GM18508 (cell line): Measurements from ENCODE around the gene TBC1D22B.

Source experiments
- ATAC-seq: cut with Tn5 transposase; IDR thresholded peaks from one replicate; pipeline ENCODE4 v1.9.1; 2021; ENCODE audit warnings: moderate number of reproducible peaks; ENCODE audit not compliant: insufficient read depth, unreplicated experiment

The TBC1D22B gene

DNA sequence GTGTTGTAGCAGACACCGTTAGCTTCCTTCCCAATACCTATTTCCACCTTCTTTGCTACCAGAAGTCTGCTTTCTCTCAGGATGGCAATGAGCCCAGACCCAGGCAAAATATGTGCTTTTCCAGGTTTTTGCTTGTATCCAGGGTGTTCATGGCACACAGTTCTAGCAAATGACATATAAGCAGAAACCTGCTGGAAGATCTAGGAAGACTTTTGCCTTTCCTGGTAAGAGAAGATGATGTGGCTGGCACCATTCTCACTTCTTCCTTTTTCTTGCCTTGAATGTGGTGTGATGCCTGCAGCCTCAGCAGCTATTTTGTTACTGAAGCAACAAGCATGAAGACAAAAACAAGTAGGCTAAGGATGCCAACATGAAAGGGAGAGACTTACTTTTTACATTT is 19.2 kb upstream of the TBC1D22B start:
- ATAC-seq: no peak

GRCh38 chr6:37239526-37239925 is 18.0 kb upstream of the TBC1D22B start:
- ATAC-seq: no peak

GRCh38 chr6:37239950-37240713 is 17.4 kb upstream of the TBC1D22B start:
- ATAC-seq: no peak

GRCh38 chr6:37241131-37241530 is 16.4 kb upstream of the TBC1D22B start:
- no peak for ATAC-seq

GRCh38 chr6:37241775-37242428 is 15.7 kb upstream of the TBC1D22B start:
- ATAC-seq: no peak

- ATAC-seq: no peak
Observed at GRCh38 chr6:37242429-37243052, 15.0 kb upstream of the TBC1D22B start.

DNA sequence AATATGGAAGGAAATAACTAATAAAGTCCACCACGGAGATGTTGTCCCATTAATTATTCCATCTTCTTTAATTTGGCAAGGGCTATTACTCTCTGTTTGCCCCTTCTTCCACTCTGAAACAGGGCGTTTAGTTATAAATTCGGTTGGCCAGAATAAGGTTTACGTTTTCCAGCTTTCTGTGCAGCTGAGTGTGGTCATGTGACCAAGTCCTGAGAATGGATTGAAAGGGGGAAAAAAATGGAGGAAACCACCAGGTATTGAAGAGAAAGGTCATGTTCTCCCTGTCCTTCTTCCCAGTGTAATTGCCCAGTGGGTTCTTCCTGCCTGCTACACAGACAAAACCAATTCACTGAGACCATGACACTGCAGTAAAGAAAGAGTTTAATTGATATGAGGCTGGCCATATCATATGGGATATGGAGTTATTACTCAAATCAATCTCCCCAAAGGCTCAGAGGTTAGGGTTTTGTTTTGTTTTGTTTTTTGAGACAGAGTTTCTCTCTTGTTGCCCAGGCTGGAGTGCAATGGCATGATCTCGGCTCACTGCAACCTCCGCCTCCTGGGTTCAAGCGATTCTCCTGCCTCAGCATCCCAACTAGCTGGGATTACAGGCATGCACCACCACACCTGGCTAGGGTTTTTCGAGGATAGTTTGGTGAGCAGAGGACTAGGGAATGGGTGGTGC is 14.3 kb upstream of the TBC1D22B start:
- ATAC-seq: no peak

- no peak for ATAC-seq
Observed at GRCh38 chr6:37243816-37244370, 13.7 kb upstream of the TBC1D22B start.

GRCh38 chr6:37244430-37245310 is 12.9 kb upstream of the TBC1D22B start:
- ATAC-seq: no peak

DNA sequence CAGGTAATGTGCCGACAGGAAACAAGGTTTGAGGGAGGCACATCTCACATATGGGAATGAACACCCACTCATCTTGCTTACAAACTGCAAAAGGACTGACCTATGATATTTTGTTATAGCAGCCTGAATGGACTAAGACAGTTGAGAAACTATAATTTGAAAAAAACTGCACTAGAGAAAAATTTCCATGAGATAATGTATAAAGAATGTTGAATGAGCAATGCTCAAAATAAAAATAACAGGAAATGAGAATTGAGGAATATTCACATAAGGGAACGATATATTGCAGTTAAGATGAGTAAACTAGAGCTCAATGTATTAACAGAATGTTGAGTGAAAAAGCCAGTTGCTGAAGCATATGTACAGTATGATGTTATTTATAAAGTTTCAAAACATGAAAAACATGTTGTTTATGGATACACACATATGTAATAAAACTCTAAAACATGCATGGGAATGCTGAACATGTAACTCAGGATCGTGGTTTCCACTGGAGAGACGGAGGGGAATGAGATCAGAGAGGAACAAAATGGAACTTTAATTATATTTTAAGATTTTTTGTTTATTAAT is 6.3 kb upstream of the TBC1D22B start:
- ATAC-seq: no peak

- ATAC-seq: no peak
Observed at GRCh38 chr6:37253486-37254007, 4.0 kb upstream of the TBC1D22B start.

GRCh38 chr6:37254881-37255280 is 2.7 kb upstream of the TBC1D22B start:
- ATAC-seq: no peak

- no peak for ATAC-seq
Observed at GRCh38 chr6:37256692-37257319, 766 bp upstream of the TBC1D22B start.

GRCh38 chr6:37257320-37257633 is 295 bp upstream of the TBC1D22B start:
- ATAC-seq: no peak

DNA sequence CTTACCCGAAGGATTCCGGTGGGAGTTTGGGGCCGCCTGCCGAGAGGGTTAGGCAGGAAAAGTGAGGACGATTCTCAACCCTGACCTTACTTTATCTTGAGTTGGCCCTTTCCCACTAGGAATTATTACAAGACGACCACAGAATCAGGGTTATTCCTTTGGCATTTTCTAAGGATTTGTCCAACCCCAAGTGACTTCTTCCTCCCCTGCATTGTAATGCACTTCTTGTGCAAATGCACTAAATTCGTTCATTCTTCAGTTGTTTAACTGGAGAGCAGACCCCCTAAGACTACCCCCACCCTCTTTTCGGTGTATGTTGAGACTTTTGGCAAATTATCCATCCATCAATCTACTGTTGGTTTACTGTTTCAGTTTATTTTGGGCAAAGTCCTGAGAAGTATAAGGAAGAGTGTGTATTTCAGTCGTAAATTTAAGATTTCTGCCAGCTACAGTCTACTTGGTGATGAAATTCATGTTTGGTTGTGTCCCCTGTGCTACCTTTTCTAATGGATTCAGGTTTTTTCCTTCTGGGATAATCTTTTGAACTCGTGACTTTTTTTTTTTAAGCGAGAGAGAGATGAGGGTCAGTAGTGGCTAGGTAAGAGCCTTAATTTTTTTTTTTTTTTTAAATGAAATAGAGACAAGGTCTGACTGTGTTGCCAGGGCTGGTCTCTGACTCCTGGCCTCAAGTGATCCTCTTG is 983 bp downstream of the TBC1D22B start:
- no peak for ATAC-seq

- ATAC-seq: no peak
Observed at GRCh38 chr6:37259191-37259590, 1.6 kb downstream of the TBC1D22B start.

DNA sequence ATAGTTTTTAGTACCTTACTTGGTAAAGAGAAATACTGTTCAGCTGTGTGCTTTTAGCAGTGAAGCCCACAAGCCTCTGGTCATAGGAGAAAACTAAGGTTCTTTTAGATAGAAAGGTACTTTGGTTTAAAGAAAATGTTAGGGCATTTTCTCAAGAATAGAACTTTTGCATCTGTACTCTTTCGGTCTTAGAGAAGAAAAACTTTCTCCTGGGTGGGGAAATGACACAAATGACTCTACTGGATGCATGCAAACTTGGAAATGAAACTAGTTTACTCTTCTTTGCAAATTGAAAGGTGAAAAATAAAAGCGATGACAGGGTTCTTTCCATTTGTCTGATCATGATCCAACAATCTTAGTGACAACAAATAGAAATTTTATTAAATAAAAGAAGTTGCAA is 2.5 kb downstream of the TBC1D22B start:
- no peak for ATAC-seq

GRCh38 chr6:37260444-37260843 is 2.9 kb downstream of the TBC1D22B start:
- no peak for ATAC-seq
